HL-60/S4 treated with retinoic acid at 250 ng/mL for 4 days and 3 days (cell line): ENCODE measurements around the gene PRR12.

Experiments used
- in situ Hi-C: fragments of 300-500 bp; cut with MboI; formaldehyde crosslinking; loops from 2 replicates; pipeline ENCODE4 v1.7.0; 2022; ENCODE audit warnings: low sequenced_read_pairs

Gene PRR12

DNA sequence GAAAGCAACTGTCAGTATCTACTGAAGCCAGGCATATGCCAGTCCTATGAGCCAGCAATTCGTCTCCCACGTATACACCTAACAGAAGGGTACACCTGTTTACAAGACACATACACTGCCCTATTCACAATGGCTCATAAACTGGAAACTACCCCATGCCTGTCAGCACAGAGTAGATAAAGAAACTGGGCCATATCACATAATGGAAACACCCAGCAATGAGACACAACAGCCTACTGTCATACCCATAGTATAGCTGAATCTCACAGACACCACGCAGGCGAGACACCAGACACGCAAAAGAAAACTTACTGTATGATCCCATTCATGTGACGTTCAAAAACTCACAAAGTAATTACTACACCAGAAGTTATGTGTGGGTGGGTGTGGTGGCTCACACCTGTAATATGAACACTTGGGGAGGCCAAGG is 26.4 kb upstream of the PRR12 start:
- in situ Hi-C loops: no loop called here

DNA sequence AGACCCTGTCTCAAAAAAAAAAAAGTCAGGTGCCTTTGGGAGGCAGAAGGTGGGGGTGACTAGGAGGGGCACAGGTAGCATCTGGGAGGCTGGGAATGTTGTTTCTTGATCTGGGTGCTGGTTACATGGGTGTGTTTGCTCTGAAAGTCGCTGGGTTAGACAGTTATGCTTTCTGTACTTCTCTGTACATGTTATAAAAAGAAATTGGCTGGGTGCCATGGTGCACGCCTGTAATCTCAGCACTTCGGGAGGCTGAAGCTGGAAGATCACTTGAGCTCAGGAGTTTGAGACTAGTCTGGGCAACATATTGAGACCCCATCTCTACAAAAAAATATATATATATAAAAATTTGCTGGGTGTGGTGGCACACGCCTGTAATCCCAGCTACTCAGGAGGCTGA is 25.7 kb upstream of the PRR12 start:
- in situ Hi-C loops: no loop called here

DNA sequence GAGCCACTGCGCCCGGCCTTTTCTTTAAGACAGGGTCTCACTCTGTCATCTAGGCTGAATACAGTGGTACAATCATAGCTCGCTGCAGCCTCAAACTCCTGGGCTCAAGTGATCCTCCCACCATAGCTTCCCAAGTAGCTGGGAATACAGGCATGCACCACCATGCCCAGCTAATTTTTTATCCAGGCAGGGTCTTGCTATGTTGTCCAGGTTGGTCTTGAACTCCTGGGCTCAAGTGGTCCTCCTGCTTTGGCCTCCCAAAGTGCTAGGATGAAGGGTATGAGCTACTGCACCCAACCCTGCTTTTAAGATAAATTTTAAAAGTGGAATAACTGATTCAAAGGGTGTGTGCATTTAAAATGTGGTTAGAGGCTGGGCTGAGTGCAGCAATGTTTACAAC is 24.7 kb upstream of the PRR12 start:
- in situ Hi-C loops: no loop called here

DNA sequence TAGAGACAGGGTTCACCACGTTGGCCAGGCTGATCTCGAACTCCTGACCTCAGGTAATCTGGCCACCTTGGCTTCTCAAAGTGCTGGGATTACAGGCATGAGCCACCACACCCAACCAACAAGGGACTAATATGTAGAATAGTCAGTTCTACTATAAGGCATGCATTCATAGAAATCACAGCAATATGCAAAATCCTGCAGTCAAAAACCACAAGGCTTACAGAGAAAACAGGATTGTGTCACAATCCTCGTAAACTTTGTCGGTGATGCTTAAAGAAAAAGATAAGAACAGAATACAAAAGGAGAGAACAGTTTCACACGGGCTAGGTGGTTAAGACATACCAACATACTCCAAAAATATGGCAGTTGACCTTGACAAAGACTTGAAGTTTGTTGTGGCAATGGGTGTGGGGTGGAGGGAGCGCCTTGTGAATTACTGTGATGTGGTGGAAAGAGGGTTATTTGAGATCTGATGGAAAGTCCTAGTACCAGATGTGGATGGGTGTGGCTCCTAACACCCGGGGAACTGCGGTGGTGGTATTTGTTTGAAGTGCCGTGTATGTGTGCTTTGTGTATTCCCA is 23.0 kb upstream of the PRR12 start:
- in situ Hi-C loops: no loop called here

DNA sequence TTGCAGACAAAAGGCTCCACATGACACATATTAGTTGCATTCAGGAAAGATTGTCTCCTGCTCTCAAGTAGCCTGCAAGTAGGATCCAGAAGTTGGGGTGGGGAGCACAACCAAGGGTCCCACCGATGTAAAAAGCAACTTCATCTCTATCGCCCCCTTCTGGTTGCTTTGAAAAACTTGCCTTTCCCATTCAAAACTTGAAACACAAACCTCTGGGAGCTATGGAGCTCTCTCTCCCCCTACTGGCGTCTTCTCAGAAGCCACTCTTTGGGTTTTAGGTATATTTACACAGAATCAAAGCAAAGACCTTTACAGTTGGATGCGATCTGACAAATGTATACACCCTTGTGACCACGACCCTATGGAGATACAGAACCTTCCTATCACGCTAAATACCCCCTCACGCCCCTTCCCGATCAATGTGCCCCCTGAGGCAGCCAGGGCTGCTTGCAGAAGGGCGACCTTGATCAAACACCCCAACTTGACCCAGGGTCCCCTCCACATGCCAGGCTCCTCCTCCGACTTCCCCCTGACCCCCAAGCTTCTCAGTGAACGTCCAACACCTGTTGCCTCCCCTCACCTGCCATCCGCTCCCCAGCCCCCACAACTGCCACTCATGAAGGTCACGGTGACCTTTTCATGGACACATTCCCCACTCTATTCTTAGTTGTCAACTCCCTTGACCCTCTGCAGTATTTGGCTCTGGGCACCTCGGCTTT is 20.7 kb upstream of the PRR12 start:
- in situ Hi-C loops: no loop called here

DNA sequence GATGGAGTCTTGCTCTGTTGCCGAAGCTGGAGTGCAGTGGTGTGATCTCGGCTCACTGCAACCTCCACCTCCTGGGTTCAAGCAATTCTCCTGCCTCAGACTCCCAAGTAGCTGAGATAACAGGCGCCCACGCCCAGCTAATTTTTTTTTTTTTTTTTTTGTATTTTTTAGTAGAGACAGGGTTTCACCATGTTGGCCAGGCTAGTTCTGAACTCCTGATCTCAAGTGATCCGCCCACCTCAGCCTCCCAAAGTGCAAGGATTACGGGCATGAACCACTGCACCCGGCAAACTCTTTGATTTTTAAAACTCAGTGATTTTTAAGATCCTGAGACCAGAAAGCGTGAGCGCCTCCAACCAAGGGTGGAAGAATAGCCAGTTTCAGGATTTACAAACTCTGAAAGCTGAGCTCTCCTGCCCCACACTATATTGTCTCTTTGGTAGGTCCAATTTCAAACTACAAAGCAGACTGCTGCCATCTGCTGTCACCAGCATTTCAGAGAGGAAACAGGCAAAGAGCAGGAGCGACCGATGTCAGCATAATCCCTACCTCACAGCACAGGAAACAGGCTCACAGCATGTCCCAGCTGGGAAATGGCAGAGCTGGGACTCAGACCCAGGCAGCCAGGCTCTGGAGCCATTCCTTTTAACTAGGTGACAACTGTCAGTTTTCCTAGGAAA is 19.8 kb upstream of the PRR12 start:
- in situ Hi-C loops: no loop called here

DNA sequence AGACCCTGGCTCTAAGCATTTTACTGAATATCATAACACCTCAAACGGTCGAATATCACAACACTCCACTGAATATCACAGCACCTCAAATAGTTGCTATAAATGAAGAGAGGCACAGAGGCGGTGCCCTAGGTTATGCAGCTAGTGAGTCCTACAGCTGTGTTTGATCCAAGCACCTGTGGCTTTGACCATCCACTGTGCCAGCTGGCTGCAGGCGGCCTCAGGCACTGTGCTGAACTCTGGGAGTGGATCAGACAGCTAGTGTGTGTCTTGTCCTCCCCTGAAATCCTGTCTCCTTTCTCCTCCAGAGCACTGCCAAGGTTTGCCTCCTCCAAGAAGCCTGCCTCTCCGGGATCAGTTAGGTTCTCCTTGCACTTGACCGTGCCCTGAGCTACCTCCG is 18.0 kb upstream of the PRR12 start:
- in situ Hi-C loops: no loop called here

DNA sequence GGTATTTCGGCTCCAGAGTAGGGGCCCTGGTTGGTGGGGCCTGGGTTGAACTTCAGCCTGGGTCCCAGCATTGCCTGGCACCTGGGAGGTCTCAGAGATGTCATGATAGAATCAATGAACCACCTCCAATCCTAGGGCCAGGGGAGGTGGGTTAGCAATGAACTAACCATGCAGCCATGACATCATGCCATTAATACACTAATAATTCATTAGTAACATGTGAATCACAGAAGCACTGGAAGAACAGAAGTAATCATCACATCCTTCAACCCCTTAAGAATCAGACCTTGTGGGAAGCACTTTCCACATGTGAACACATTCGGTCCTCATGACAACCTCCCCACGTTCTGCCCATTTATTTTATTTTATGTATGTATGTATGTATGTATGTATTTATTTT is 17.6 kb upstream of the PRR12 start:
- in situ Hi-C loops: no loop called here

DNA sequence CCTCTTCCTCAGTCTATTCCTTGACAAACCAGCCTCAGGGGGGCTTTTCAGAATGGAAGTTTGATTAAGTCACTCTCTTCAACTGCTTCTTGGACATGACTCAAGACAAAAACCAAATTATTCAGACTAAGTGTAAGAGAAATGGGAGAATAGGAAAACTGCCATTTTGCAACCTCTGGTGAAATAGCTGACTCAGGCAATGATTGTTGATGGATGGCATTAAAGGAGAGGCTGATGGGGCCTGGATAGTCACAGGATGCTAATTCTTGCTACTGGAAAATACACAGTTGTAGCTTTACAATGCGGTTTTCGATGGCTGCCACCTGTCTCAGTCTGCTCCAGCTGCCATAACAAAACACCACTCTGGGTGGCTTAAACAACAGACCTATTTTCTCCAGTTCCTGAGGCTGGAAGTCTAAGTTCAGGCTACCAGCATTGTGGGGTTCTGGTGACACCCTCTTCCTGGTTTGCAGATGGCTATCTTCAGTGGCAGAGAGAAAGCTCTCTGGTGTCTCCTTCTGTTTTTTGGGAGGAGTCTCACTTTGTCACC is 16.7 kb upstream of the PRR12 start:
- in situ Hi-C loops: no loop called here

DNA sequence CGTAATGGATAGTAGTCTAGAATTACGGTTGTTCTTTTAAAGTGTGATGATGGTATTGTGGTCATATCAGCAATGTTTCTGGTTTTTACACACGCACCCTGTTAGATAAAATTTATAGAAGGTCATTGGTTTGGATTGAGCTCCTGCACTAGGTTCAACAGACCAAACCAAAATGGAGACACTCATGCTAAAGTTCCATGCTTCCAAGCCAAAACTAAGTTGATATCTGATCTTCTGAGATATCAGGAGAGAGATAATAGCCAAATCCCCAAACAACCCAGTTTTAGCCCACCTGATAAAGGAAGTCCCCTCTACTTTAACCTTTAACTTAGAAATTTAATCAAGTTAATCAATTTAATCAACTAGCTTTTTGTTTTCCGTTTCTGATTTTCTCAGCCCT is 11.8 kb upstream of the PRR12 start:
- in situ Hi-C loops: no loop called here

DNA sequence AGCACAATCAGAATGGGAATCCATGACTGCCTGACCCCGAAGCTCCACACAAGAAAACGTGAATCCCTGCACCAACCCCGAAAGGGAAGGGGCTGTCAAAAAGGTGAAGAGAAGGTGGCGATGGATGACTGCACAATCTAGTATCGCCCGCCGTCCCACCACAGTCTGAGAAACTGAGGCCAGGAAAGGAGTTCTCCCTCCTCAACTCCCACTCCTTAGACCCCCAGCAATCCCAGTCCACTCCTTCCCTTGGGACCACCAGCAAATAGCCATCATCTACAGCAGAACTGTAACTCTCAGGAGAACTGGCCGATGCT is 11.1 kb upstream of the PRR12 start:
- in situ Hi-C loops: no loop called here

DNA sequence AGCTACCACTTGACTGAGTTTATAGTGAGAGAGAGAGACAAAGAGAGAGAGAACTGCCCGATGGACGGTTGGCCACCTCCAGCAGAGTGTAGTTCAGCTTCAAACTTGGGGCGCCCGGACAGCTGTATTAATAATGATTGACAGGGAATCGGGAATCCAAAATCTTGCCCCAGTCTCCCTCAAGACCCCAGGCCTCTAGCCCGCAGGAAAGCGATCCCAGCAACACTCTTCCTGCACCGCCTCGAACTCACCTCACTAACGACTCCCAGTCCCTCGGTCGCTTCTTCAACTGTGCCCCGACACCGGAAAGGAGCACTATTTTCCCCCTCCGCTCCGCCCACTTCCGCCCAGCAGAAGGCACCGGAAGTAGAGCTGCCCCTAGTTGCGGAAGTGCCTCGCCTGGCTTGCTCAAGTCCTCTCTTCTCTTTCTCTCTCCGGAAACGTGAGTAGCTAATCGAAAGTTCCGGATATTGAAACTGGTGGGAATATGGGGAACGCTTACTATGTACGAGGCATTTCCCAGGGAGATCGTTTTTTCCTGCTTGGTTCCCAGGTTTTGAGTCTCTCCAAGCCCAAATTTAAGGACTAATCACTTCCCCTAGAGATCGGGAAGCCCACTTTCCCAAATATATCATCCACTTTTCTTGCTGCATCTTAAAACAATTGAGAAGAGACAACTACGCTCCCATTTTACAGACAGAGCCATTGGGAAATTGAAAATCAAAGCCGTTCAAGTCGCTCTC is 10.5 kb upstream of the PRR12 start, which contains the start of gene NOSIP:
Gene NOSIP (minus strand): TSS at position 293 of the 743 bp plus-strand sequence. CDS start 19,865 bp downstream, outside the sequence.
- in situ Hi-C loops: no loop called here

DNA sequence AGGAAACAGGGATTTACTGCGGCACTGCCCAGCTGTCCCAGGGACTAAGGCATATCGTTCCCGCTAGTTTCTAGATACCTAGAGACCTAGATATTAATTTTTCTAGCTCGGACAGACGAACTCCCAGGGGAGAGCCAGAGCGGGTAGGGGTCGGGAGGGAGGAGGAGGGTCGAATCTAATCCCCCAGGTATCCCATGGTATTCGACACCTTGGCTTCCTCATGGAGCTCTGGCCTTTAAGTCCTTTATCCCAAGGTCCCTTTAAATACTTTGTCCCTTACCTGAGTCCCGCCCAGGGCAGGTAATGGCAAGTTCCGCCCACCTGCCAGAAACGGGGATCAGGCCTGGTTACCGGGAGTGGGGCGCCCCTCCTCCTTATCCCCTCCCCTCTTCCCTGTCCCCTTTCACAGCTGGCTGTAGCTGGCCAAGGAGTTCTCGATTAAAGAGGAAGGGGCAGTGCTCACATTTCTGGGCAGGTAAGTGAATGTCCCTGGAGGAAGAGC is 9.9 kb upstream of the PRR12 start, which contains the start of gene PRRG2:
Gene PRRG2 (plus strand): TSS at position 310 of the 502 bp plus-strand sequence. CDS start 1,904 bp downstream, outside the sequence.
- in situ Hi-C loops: no loop called here

DNA sequence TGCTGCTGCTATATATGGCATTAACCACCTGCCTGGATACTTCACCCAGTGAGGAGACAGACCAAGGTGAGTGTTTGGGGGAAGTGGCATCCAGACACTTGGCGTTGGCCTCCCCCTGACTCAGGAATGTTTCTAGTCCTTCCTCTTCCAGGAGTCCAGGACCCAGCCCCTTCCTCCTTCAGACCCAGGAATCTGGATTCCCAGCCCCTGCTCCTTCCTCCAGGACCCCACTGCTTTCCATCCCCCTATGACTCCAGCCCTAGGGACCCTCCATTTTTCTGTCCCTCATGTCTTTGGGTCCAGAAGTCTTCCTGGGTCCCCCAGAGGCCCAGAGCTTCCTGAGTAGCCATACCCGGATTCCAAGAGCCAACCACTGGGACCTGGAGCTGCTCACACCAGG is 7.7 kb upstream of the PRR12 start:
- in situ Hi-C loops: no loop called here

DNA sequence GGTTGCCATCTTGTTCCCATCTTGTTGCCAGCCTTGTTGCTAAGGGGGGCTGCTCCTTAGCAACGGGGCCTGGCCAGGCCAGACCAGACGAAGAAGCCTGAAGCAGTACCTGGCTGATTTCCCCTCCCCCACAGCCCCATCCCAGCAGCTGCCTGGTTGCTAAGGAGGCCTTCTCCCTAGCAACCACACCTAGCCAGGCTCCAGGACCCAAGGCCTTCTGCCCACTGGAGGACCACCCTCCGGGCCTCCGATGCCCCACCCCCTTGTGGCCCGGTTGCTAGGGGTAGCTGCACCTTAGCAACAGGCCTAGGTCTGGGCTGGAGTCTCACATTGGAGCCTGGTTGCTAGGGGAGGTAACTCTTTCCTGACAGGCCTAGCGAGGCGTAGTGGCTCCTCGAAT is 6.0 kb upstream of the PRR12 start:
- in situ Hi-C loops: no loop called here

DNA sequence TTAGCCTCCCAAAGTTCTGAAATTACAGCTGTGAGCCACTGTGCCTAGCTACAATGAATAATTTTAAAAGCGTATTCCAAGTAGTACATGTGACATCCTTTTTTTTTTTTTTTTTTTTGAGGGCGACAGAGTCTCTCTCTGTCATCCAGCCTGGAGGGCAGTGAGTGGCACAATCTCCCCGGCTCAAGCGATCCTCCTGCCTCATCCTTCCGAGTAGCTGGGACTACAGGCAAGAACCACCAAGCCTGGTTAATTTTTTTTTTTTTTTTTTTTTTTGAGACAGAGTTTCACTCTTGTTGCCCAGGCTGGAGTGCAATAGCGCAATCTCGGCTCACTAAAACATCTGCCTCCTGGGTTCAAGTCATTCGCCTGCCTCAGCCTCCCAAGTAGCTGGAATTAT is 3.8 kb upstream of the PRR12 start:
- in situ Hi-C loops: no loop called here

DNA sequence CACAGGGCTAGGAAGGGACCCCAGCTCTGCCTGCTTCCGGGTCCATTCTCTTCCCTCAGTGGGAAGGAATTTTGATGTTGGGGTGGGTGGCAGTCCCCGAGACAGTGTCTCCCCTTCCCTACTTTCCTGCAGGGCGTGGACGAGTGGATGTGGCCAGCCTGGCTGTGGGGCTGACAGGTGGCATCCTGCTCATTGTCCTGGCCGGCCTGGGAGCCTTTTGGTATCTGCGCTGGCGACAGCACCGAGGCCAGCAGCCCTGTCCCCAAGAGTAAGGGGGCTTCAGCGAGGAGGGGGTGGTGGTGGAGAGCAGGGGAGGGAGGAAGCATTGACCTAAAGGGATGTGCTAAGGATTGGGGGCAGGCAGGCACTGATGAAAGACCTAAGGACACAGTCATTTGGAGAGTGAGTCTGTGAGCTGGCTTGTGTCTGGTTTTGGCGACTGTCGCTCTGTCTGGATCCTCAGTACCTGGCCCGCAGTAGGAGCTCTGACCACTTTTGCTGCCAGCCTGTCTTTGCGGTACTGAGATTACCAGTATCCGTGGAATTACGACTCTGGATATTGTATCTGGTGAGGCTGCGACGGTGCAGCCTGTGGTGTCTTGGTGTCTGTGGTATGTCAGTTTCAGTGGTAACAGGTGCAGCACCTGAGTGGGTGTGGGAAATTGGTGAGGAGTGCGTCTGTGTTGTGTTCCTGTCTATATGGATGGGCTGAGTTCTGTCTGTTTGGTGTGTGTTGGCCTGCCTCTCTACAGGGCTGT is 2.4 kb upstream of the PRR12 start:
- in situ Hi-C loops: no loop called here

DNA sequence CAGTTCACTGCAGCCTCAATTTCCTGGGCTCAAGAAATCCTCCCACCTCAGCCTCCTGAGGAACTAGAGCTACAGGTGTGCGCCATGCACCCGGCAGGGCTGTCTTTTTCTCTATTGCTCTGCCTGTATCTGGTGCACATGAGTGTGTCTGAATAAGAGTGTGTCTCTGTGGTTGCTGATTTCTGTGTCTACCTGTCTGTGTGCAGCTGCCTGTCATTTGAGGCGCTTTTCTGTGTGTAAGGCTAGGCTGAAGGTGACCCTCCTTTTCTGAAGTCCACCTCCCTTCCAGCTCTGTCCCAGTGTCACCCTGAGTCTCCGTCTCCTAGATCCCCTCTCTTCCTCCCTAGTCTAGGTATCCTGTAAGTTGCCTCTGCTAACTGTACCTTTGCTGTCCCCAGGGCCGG is 1.5 kb upstream of the PRR12 start:
- in situ Hi-C loops: no loop called here

DNA sequence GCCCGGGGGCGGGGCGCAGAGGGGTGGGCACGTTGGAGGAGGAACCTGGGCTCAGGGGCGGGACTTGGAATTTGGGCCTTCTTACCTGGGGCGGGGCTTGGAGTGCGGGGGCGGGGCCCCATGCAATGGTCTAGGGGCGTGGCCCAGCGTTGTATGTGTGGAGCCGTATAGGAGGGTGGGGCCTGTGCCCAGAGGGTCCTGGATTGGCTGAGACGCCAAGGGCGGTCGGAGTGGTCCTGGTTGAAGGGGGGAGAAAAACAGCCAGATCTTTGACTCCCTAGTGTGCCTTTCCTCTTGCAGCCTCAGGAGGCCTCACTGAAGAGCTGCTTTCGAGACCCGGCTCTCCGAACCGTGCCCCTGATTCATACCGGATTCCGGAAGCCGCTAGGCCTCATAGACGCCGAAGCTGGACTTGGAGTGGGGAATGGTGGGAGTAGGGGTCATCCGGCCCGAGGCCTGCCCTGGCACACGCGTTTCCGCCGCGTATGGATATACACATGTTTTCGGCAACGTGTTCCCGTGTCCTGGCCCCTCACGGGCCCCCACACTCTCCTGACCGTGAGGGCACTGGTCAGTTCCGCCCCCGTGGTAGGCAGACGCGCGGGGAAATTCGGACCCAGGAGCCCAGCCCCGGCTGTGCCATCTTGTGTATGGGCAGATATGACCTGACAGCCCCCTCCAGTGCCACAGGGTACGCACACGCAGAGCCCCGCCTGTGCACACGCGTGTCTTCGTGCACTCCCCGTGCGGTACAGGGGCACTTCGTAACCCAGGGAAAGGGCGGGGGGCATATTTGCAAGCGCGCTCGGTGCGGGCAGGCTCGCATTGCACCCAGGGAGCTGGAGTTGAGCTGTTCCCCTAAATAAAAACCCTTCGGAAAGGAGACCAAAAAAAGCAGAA is 661 bp upstream of the PRR12 start:
- in situ Hi-C loops: no loop called here
